A549 (cell line): ENCODE data around the gene PRKCE.

Source experiments
- CTCF ChIP-seq: fragments of >200 bp; sonication (Bioruptor Twin); formaldehyde crosslinking; IDR thresholded peaks from 3 replicates; pipeline ENCODE4 v1.5.1; 2016
- FOXS1 ChIP-seq: fragments of 250-450 bp; sonication (Bioruptor Pico); IDR thresholded peaks from 2 replicates; pipeline ENCODE4 v1.5.0; 2020; ENCODE audit warnings: mild to moderate bottlenecking, moderate library complexity
- JUNB ChIP-seq: fragments of >200 bp; sonication (Bioruptor Twin); formaldehyde crosslinking; IDR thresholded peaks from 2 replicates; pipeline ENCODE4 v1.6.1; 2016
- PHF8 ChIP-seq: fragments of 200-600 bp; sonication (generic); IDR thresholded peaks from 2 replicates; pipeline ENCODE4 v1.6.1; 2016; ENCODE audit warnings: low read depth, mild to moderate bottlenecking, antibody characterized with exemption, moderate library complexity, borderline replicate concordance
- POLR2A ChIP-seq: IDR thresholded peaks from 2 replicates; pipeline ENCODE4 v1.6.1; 2012; ENCODE audit warnings: mild to moderate bottlenecking, low read length
- RFX5 ChIP-seq: fragments of 450-650 bp; IDR thresholded peaks from 2 replicates; pipeline ENCODE4 v1.7.1; 2014; ENCODE audit warnings: antibody characterized with exemption, mild to moderate bottlenecking, moderate library complexity
- SREBF2 ChIP-seq: fragments of 450-650 bp; IDR thresholded peaks from 2 replicates; pipeline ENCODE4 v1.6.1; 2014; ENCODE audit warnings: mild to moderate bottlenecking, moderate library complexity
- TF ChIP-seq, protein P1 (sequence below): IDR thresholded peaks from 2 replicates; pipeline ENCODE4 v1.6.1; 2012

DNA sequence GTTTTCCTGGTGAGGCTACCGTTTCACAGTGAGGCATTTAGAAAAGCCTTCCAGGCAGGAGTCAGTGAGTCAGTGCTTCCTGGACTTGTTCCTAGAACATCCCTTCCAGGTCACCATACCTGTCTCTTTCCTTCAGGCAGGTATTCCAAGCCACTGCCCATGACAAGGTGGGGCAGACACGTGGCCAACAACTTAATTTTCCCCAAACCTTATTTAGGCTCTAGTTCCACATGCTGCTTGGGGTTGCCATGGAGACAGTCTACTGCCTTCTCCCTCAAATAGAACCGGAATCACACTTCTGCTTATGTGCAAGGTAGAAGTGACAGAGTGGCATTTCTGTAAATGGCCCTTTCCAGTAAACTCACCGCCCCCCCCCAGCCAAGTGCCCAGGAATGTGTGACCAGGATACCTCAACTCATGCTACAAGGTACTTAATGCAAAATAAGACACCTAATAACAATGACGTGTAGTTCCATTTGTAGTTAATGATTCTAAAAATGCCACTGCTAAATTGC, 258.3 kb downstream of the PRKCE start:
- TF ChIP-seq CTCF (no peak), POLR2A (no peak), JUNB (no peak), RFX5 (no peak), PHF8 (no peak), SREBF2 (no peak), FOXS1 (CRISPR knock-in tag) (no peak)
- TF ChIP-seq, protein P1, sequence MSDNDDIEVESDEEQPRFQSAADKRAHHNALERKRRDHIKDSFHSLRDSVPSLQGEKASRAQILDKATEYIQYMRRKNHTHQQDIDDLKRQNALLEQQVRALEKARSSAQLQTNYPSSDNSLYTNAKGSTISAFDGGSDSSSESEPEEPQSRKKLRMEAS: no peak
